HG03175 (cell line): ENCODE measurements around the gene TSHZ2.

Source experiments
- ATAC-seq: cut with Tn5 transposase; IDR thresholded peaks from one replicate; pipeline ENCODE4 v1.9.1; 2021; ENCODE audit warnings: mild to moderate bottlenecking, moderate library complexity; ENCODE audit not compliant: unreplicated experiment

TSHZ2 gene

DNA sequence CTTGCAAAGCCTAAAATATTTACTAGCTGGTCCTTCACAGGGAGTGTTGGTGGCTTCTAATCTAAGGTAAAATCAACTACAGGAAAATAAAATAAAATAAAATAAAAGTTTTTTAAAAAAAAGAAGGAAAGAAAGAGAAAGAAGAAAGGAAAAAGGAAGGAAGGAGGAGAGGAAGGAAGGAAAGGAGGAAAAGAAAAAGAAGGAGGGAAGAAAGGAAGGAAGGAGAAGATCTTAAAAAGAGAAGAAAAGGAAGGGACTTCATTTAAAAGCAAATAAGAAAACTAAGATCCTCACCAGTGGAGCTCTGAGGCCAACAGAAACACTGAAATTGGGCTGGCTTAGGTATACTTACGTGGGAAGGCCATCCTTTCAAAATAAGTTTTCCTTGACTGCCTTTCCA is 178.4 kb downstream of the TSHZ2 start:
- no peak for ATAC-seq

DNA sequence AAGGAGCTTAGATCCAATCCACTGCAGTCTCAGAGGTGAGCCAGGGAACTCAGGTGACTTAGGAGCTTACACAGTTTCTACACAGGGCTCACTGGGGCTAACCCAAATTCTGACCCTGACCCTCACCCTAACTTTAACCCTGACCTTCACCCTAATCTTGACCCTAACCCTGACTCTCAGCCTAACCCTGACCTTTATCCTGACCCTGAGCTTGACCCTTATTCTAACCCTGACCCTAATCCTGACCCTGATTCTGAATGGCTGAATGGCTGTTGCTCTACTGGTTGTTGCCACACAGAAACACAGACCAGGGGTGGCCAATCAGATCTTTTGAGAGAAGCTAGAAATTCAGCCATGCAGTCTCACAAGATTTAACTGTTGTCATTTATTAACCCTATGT is 180.1 kb downstream of the TSHZ2 start:
- ATAC-seq, result no peak

DNA sequence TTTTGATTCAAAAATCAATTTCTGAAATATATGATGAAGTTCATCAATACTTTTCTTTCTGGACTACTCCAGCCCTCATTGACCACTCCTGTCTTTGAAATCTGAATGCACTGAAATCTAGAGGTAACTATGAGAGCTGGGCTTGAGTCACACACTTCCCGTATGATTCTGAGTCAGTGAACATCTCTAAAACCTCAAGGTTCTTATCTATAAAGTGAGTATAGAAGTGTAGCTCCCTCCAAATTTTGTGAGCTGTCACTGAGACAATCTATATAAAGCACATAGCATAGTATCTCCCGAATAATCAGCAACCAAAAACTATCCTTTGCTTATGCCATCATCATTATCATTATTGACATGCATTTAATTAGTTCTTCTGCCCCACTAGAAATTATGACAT is 182.4 kb downstream of the TSHZ2 start:
- ATAC-seq, result no peak

DNA sequence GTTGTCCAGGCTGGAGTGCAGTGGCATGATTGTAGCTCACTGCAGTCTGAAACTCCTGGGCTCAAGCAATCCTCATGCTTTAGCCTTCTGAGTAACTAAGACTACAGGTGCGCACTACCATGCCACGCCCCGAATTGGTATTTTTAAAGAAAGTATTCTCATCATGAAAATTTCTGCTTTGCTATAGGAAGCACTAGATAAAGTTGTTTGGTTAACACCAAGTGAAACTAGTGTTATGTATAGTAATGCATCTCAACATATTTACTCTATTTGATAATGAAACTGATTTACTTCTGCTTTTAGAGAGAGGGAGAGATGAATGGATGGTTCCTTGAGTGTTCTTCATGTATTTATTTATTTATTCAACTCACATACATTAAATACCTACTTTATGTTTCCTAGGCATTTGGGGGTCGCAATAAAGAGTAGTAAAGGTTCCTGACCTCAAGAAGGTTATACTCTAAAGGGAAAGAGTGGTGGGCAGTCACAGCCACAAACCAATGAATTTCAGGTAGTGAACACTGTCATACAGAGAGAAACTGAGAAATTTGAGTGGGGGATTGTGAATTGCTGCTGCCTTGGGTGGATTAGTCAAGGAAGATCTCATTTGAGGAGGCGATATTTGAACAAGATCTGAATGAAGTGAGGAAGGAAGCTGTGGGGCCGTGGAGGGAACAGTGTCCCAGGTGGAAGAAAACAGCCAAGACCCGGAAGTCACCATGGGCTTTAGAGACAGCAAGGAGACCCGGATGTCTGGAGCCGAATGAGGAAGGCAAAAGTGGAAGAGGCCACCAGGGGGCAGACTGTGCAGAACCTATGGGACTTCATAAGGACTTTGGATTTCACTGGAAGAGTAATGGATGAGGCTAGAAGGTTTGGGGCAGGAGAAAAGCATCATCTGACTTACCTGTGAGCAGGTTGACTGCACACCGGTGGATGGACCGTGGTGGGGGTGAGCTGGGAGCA is 185.6 kb downstream of the TSHZ2 start:
- peak; percentile 85 for ATAC-seq

DNA sequence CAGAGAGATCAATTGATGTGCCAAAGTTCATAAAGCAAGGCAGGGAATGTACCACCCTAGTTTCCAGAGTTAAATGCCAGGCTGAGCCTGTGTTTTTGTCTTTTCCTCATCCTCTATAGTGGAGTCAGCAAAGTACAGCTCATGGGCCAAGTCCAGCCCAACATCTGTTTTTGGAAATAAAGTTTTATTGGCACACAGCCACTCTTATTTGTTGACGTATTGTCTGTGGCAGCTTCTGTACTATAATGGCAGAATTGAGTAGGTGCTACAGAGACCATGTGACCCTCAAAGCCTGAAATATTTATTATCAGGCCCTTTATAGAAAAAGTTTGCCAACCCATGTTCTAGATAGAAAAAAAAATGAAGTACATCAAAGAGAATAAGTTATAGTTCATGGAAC is 187.0 kb downstream of the TSHZ2 start:
- ATAC-seq, result no peak

DNA sequence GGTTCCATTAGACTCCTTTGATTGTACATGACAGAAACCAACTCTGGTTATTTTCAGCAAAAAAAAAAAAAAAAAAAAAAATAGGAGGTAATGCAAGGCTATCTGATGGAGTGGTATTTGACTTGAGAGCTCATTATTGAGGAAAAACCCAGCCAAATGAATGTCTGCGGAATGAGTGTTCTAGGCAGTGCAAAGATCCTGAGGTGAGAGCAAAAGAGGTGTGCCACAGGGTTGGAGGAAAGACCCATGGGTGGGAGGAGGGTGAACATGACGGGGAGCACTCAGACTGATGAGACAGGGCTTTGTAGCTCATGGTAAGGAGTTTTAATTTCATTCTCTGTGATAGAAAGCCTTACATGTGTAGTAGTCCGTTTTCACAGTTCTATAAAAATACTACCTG is 188.9 kb downstream of the TSHZ2 start:
- ATAC-seq, result no peak

DNA sequence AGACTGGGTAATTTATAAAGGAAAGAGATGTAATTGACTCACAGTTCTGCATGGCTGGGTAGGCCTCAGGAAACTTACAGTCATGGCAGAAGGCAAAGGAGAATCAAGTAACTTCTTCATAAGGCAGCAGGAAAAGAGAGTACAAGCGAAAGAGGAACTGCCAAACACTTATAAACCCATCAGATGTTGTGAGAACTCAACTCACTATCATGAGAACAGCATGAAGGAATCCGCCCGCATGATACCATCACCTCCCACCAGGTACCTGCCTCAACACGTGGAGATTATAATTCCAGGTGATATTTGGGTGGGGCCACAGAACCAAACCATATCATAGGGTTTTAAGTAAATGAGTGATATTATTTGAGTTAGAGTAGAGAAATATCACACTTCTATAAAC is 189.3 kb downstream of the TSHZ2 start:
- no peak for ATAC-seq

DNA sequence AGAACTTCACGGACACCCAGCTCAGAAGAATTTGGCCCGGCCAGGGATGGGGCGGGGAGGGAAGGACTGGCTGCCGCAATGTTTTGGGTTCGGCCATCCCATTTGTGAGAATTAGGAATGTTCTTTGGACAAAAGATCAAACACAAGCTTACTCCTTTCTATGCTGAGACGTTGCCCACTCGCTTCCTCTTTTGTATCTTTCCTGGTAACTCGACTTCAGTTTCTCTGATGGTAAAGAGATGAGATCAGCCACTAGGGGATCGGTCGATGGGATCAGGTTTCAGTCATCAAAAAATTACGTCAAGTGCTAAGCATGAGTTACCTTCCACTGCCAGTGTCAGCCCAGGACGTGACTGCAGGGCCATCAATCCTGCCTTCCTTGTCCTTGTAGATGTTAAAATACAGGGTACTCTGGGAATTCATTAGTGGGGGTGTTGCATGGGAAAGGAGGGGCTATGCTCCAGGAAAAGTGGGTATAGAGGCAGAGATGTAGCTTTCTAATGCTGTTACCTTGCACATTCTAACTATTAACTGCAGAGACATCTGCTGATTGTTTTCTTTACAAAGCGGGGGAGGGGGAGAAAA is 190.2 kb downstream of the TSHZ2 start:
- ATAC-seq, result no peak

DNA sequence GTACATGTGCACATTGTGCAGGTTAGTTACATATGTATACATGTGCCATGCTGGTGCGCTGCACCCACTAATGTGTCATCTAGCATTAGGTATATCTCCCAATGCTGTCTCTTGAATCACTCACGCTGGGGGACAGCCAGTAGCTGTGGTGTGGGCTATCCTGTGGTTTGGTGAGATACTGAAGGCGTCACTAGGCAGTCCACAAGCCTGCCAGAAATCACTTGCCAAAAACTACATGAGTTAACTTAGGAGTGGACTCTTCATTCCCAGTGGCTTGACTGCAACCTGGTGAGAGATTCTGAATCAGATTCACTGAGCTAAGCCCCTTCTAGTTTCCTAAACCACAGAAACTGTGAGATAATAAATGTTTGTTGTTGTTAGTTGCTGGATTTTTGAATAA is 191.3 kb downstream of the TSHZ2 start:
- ATAC-seq, result no peak

DNA sequence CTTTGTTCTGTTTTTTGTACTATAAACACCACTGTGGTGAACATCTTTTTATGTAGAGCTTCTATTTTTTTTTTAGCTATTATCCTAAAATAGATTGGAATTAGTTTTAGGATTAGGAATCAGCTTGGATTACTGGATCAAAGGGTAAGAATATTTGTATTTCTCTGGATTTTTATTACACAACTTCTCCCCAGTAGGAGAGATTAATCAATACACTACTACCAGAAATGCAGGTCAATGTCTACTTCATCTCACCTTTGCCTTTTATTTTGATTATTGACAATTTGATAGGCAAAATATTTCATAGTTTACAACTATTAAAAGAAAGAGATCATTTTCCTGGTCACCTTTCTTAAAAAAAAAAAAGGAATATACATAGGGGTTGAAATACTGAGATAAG is 191.9 kb downstream of the TSHZ2 start:
- ATAC-seq, result no peak

DNA sequence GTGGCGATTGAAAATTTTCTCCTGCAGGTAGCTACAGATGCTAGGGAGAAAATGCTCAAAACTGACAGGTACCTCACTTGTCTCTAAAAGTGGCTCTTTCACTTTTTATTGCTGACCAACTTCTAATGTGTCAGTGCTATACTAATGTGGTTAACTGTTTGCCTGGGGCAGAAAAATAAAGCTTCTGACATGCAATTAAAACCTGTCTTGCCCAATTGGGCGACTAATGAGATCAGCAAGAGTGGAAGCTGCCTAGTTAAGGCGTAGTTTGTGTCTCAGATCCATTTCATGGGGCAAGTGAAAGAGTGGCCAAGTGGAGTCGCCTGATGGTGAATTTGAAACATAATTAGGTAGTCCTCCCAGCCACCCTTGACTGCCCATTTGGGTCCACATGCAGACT is 193.3 kb downstream of the TSHZ2 start:
- ATAC-seq, result no peak

DNA sequence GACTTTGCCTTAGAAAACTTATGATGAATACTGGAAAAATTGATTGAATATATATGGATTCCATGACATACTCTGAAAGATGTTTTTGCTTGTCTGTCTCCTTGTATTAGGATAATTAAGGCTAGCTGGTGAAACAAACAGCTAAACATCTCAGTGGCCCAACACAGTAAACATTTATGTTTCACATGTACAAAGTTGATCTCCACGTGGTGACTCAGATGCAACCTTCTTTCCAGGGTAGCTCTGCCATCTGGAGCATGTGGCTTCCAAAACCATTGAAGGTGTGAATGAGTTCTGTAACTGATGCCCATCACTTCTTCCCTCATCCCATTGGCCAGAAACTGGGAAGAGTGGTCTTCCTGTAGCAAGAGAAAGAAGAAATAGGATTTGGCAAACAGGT is 196.3 kb downstream of the TSHZ2 start:
- ATAC-seq, result no peak

DNA sequence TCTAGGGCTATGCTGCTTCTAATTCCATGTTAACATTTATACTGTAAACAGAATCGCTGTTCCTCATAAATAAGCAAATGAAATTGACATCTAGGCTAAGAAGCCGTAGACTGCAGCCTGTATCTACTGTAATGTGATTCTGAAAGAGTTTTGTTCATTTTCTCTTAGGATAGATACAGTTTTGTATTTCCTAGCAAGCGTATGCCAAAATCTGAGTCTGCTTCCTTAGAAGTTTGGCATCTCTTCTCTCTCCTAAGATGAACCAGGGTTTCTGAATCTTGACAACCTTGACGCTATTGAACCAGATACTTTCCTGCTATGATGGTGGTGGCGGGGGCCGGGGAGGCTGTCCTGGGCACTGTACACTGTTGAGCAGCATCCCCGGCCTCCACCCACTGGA is 198.0 kb downstream of the TSHZ2 start:
- ATAC-seq, result no peak

DNA sequence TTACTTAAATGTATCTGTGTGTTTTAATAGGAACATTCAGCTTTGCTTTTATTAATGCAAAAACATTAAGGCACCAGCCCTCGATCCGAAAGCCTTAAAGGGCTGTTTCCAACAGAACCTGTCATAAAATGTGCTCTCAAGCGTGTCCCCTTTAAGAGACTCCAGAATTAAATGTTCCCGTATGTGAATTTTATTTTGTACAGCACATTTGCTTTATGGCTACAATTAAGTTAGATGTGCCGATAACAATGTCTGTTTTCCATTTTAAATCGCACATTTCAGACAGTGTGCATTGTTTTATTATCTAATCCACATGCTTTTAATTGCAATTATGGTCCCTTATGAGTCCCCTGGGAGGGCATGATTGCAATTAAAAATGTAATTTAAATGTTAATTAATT is 198.9 kb downstream of the TSHZ2 start:
- ATAC-seq, result no peak

DNA sequence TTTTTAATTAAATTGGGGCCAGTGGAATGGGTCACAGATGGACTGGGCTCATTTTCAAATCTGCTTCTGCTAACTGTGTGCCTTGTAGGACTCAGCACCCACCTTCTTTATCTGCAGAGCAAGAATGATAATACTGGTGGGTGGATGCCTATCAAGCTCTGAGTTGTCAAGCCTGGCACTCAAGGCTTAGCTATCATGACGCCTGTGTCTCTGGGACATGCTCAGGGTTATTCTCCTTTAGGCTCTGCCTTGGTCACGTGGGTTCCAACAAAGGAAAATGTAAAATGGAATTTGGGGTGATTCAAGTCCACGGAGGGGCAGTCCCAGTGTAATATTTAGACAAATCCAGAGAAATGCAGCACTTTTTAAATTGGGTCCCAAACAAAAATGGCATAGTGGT is 202.3 kb downstream of the TSHZ2 start:
- no peak for ATAC-seq

DNA sequence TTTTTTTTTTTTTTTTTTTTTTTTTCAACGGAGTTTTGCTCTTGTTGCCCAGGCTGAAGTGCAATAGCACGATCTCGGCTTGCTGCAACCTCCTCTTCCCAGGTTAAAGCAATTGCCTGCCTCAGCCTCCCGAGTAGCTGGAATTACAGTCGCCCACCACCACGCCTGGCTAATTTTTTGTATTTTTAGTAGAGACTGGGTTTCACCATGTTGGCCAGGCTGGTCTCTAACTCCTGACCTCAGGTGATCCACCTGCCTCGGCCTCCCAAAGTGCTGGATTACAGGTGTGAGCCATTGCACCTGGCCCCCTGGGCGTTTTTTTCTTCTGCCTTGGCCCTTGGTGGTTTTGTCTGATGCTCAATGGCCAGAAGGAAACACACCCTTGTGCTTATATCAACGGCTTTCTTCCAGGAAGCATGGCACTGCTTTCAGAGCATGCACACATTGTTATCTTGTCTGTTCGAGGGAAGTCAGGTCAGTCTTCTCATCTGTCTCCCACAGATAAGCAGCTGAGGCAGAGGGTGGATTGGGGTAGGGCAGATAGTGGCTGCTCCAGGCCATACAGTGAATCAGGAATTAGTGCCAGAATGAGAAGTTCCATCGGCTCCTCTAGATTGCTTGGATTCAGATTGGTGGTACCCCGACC is 203.1 kb downstream of the TSHZ2 start:
- ATAC-seq, result no peak

DNA sequence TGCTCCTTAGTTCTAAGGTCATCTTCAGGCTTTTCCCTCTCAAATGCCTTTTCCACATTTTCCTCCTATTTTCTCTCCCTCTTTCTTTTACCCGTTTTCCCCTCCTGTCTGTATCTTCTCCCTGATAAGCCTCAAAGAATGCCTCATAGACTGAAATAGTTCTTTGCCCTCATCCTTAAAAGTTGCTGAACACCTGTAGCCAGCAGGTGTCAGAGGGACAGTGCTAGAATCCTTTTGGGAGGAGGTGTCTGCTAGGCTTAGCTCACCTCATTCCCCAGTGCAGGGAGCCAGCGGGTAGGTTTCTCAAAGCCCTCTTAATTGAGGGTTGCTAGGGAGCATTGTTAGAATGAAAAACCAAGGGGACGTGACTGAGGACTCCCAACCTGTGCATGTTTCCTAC is 204.0 kb downstream of the TSHZ2 start:
- ATAC-seq, result no peak

DNA sequence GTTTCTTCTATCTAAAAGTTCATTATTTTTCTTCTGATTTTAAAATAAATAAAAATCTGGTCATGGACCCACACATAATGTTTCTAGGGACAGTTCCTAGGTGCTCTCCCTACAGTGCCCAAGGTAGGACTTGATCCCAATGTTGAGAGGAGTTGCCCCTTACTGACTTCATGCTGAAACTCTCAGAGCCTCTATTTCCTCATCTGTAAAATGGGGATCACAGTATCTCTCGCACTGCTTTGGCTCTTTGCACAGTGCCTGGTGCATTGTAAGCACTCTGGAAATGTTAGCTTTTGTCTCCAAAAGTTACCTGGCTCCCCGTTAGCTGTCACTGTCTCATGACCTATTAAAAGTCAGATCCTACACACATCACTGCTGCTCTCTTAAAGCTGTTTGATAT is 205.5 kb downstream of the TSHZ2 start:
- ATAC-seq, result no peak

DNA sequence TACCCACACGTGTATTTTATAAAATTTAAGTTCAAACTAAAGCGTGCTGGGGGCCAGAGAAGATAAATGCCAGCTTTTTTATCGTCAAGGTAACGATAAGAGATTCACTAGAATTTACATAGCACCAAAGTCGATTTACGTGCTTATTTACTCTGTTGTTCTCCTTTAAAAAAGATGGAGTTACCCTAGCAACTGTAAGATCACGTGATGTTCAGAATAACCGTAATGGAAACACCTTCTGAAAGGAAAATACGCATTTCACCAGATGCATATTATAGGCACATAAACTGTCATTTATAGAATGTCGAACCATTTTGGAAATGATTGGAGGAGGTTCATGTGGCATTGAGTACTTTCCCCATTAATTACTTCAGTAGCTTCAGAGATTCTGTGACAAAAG is 207.6 kb downstream of the TSHZ2 start:
- ATAC-seq, result no peak

DNA sequence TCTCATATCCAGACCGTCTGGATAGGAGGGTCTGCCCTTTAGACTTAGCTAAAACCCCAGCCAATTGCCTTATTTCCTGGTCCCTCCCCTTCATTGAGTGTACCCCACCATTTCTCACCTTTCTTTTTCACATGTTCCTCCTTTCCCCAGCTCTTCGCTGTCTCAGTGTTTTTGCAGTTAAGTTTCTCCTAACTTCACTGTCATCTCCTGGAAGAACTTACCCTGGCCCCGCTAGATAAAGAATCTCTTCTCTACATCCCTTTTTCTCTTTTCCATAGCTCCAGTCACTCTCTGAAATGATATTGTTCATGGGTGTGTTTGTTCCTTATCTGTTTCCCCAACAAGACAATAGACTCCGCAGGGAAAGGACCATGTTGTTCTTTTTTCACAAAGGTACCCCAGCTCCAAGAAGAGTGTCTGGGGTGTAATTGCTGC is 208.8 kb downstream of the TSHZ2 start:
- no peak for ATAC-seq

DNA sequence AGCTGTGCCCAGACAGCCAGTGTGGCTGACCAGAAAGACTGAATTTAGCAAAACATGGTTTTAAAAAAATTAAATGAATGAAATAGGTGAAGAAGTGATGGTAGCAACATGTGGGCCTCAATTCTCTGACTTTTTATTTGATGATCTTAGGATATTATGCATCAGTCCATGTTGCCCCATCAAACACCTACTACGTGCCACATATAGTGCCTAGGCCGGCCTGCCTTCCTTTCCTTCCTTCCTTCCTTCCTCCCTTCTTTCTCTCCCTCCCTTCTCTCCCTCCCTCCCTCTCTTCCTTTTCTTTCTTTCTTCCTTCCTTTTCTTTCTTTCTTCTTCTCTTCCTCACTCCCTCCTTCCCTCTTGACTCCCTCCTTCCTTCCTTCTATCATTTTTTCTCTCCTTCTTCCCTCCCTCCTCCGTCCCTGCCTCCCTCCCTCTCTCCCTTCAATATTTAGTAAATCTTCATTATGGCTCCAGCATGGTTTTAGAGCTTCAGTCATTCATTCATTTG is 209.8 kb downstream of the TSHZ2 start:
- ATAC-seq, result no peak

DNA sequence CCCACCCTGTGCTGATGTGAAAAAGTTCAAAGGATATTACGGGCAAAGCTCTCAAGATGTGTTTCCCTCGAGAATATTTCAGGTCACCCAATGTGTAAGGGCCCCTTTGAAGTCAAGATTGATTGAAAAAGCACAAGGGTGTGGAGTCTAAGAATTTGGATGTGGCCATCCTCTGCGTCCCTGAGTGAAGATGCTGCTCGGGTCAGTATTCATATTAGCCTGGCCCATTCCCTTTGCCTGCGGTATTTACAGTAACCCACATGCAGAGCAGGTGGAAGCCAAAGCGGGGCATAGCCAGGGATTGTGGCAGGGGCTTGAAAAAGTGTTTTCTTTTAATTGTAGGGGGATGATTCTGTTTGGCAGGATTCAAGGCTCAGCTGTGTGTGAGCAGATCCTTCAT is 211.0 kb downstream of the TSHZ2 start:
- no peak for ATAC-seq
